Natural killer cell treated with Interleukin-12 subunit alpha and Interleukin-12 subunit beta and Interleukin-15 and Interleukin-18, amount 100 ng/mL, for 72 hours (primary cell): ENCODE results near the gene BHLHE40. TPM values are rescaled to one million over a fixed set of nuclear protein-coding genes. Genes with fewer than 3 reads are reported as not detected.
A peak's percentile ranks its signal among the peaks of the same experiment; 100 is the strongest.

Source experiments
- ATAC-seq, 2 donors: fragments of 150-1000 bp; cut with Tn5 transposase in 1 of 2; sonication (Bioruptor Pico), chemical (Tn5 transposase) in 1 of 2; 2 replicates each; pipeline ENCODE4 v1.10.0; 2021
- DNase-seq: peaks from one replicate; pipeline ENCODE4 v3.0.0; 2022; ENCODE audit warnings: low spot score
- H3K27ac Mint-ChIP-seq, 2 donors: 1 replicate in 1 of 2; 2 replicates in 1 of 2; pipeline ENCODE4 v1.8.0; 2022; ENCODE audit warnings: mixed read lengths in 2 of 2, mild to moderate bottlenecking in 1 of 2, moderate library complexity in 1 of 2
- H3K27me3 Mint-ChIP-seq, 2 donors: 1 replicate in 1 of 2; 2 replicates in 1 of 2; pipeline ENCODE4 v1.8.0; 2022; ENCODE audit warnings: mixed read lengths in 2 of 2
- H3K36me3 Mint-ChIP-seq: one replicate; pipeline ENCODE4 v1.8.0; 2022; ENCODE audit warnings: mixed read lengths
- H3K4me1 Mint-ChIP-seq, 2 donors: 1 replicate in 1 of 2; 2 replicates in 1 of 2; pipeline ENCODE4 v1.8.0; 2022; ENCODE audit warnings: low read depth in 2 of 2, mixed read lengths in 2 of 2, mild to moderate bottlenecking in 1 of 2
- H3K4me3 Mint-ChIP-seq: one replicate; pipeline ENCODE4 v1.8.0; 2022; ENCODE audit warnings: mixed read lengths
- H3K9me3 Mint-ChIP-seq: 2 replicates; pipeline ENCODE4 v1.8.0; 2022; ENCODE audit warnings: mixed read lengths
- total RNA-seq, 2 donors: library from RNA; stranded (reverse); gene quantifications; one replicate each; pipeline ENCODE4 v1.2.3, GENCODE V29; 2022

Gene BHLHE40
- total RNA-seq, 2 donors from 2014 or later: 579 to 941 TPM

GRCh38 chr3:4971838-4972237 is 7.4 kb upstream of the BHLHE40 start:
- H3K36me3 Mint-ChIP-seq: peaks cover 50% of the 10 kb centered on the region
- no peak overlapping the region for H3K27ac Mint-ChIP-seq
- no peak for ATAC-seq
- no peaks in the 10 kb centered on the region for H3K27me3 Mint-ChIP-seq
- H3K4me3 Mint-ChIP-seq: no peak overlapping the region
- DNase-seq: no peak
- peaks cover 9% of the 10 kb centered on the region for H3K9me3 Mint-ChIP-seq
- H3K4me1 Mint-ChIP-seq: peaks cover 40 to 47% of the 10 kb centered on the region in 2 donors

GRCh38 chr3:4972652-4973643 is 6.3 kb upstream of the BHLHE40 start:
- DNase-seq: no peak
- Mint-ChIP-seq H3K4me1 (peaks cover 47 to 49% of the 10 kb centered on the region in 2 donors), H3K36me3 (peaks cover 41% of the 10 kb centered on the region), H3K27me3 (no peaks in the 10 kb centered on the region), H3K4me3 (peak overlapping the region; percentile 83), H3K27ac (peak overlapping the region; percentile 91 to 100), H3K9me3 (peaks cover 7% of the 10 kb centered on the region)
- ATAC-seq: no peak

DNA sequence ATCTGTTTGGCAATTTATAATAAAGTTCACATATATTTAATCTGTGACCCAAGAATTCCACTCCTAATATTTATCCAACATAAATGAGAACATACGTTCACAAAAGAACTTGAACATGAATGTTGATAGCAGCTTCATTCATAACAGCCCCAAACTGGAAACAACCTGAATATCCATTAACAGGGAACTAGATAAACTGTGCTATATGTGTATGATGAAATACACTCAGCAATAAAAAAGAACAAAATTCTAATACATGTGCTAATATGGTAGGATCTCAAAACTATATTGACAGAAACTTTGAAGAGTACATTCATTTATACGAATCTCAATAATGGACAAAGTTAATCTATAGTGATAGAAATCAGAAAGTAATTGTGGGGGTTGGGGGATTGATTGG is 5.1 kb upstream of the BHLHE40 start:
- H3K4me3 Mint-ChIP-seq: peak overlapping the region; percentile 13
- H3K9me3 Mint-ChIP-seq: no peaks in the 10 kb centered on the region
- H3K4me1 Mint-ChIP-seq: peaks cover 41% of the 10 kb centered on the region in 2 donors
- peak overlapping the region; percentile 91 to 100 for H3K27ac Mint-ChIP-seq
- no peak for ATAC-seq
- no peaks in the 10 kb centered on the region for H3K27me3 Mint-ChIP-seq
- DNase-seq: no peak
- peaks cover 29% of the 10 kb centered on the region for H3K36me3 Mint-ChIP-seq

- Mint-ChIP-seq H3K27ac (peak overlapping the region; percentile 91 to 100), H3K27me3 (no peaks in the 10 kb centered on the region), H3K4me1 (peaks cover 36 to 49% of the 10 kb centered on the region in 2 donors), H3K4me3 (peak overlapping the region; percentile 96), H3K36me3 (peaks cover 23% of the 10 kb centered on the region), H3K9me3 (no peaks in the 10 kb centered on the region)
- no peak for ATAC-seq
- DNase-seq: peak; percentile 86
These were observed 3.1 kb upstream of the BHLHE40 start for GRCh38 chr3:4976109-4976508.

DNA sequence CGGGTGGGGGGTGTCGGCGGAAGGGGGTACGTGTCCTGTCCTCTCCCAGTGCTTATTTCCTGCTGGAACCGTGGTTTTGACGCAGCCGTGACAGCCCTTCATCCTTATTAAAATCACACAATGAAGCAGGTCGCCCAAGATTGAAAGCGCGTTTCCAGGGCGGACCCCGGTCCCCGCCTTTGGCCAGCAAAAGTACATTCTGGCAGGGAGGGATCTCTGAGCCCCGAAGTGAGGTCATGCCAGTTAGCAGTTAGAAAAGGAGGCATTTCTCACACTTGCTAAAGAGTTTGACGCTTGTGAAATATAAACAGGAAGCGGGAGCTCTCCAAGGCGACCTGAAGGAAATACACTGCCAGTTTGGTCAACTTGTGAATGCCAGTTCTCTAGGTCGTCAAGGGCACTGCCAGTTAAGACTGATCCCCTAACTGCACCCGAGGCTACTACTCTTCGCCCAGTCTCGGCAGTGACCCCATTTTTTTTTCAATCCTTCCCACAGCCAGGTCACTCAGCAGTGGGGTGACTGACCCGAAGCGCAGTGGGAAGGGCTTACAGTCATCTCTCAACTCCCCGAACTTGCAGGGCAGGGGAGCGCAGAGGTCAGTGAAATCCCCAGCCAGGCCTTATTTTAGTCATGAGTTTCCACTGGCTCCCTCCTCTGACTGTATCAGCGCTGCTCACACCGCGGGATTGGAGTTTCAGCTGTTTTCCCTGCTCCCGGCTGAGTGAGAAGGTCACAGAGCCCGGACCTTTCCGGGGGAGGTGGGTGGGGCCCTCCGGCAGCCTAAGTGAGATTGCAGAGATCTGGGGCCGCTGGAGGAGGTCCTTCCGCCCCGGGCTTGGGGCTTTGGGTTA is 2.0 kb upstream of the BHLHE40 start:
- no peaks in the 10 kb centered on the region for H3K9me3 Mint-ChIP-seq
- H3K27me3 Mint-ChIP-seq: no peaks in the 10 kb centered on the region
- peaks cover 34% of the 10 kb centered on the region for H3K36me3 Mint-ChIP-seq
- H3K4me3 Mint-ChIP-seq: peak overlapping the region; percentile 96
- DNase-seq (peak; percentile 96), ATAC-seq (peak; percentile 43 to 67)
- peak overlapping the region; percentile 91 to 100 for H3K27ac Mint-ChIP-seq
- H3K4me1 Mint-ChIP-seq: peaks cover 38 to 56% of the 10 kb centered on the region in 2 donors

DNA sequence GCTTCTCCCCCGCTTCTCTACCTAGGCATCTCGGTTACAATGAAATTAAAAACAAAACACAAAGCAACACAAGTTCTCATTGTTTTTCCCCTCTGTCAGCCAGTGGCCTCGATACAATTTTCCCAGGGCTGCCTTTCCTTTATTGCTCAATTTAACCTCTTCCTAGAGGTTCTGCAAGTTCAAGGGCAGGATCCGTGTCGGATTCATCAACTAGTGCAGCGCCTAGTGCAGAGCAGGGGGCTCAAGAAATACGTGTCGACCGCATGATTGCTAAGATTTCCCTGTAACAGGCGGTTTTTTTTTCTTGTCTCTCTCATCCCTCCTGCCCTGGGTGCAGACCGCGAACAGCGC is 1.4 kb upstream of the BHLHE40 start:
- H3K4me1 Mint-ChIP-seq: peaks cover 38 to 62% of the 10 kb centered on the region in 2 donors
- no peak for DNase-seq
- H3K9me3 Mint-ChIP-seq: no peaks in the 10 kb centered on the region
- peak; percentile 1 to 4 for ATAC-seq
- H3K4me3 Mint-ChIP-seq: peak overlapping the region; percentile 96
- no peaks in the 10 kb centered on the region for H3K27me3 Mint-ChIP-seq
- peak overlapping the region; percentile 91 to 100 for H3K27ac Mint-ChIP-seq
- H3K36me3 Mint-ChIP-seq: peaks cover 39% of the 10 kb centered on the region

DNA sequence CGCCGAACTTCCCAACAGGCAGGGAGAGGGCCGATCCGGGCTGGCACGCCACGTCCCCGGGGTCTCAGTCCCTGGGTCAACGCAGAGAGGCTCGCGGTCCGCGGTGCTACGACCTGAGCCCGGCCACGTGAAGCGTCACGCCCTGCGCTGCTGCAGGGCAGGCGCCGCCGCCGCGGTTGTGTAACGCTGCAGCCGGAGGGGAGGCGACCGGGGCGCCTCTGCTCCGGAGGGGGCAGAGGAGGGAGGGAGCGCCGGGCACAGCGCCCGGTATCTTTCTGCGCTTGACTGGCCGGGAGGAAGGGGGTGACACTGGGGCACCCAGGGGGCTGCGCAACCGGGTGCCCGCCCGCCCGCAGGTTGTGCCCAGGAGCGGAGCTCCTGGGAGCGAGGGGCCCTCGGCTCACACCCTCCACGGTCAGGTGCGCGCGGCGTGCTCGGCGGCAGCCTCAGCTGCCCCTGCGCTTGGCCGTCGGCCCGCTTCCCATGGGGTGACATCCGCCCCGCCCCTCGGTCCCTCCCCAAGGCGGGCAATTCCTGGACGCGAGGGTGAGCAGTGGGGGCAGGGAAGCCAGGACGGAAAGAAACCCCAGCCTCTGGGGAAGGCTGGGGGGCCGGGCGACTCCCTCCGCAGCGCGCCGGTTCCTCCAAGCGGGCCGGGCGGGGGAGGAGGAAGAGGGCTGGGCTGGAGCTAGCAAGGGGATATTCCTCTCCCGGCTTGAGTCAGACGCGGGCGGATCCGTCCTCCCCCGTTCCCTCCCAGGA is 852 bp upstream of the BHLHE40 start:
- Mint-ChIP-seq H3K4me1 (peaks cover 34 to 62% of the 10 kb centered on the region in 2 donors), H3K27me3 (no peaks in the 10 kb centered on the region), H3K36me3 (peaks cover 40% of the 10 kb centered on the region), H3K9me3 (no peaks in the 10 kb centered on the region), H3K4me3 (peak overlapping the region; percentile 96), H3K27ac (peak overlapping the region; percentile 91 to 100)
- ATAC-seq: peak; percentile 70 to 79
- peak; percentile 100 for DNase-seq

- DNase-seq (peak; percentile 100), ATAC-seq (peak; percentile 73 to 75)
- Mint-ChIP-seq H3K27ac (peak overlapping the region; percentile 91 to 97), H3K4me3 (peak overlapping the region; percentile 96), H3K27me3 (no peaks in the 10 kb centered on the region), H3K9me3 (no peaks in the 10 kb centered on the region), H3K4me1 (peaks cover 36 to 64% of the 10 kb centered on the region in 2 donors), H3K36me3 (peaks cover 46% of the 10 kb centered on the region)
These were observed 240 bp upstream of the BHLHE40 start for GRCh38 chr3:4978966-4979427.

- peaks cover 53% of the 10 kb centered on the region for H3K36me3 Mint-ChIP-seq
- ATAC-seq (peak; percentile 3 to 11), DNase-seq (peak; percentile 94)
- no peaks in the 10 kb centered on the region for H3K27me3 Mint-ChIP-seq
- peaks cover 35 to 69% of the 10 kb centered on the region in 2 donors for H3K4me1 Mint-ChIP-seq
- H3K4me3 Mint-ChIP-seq: peak overlapping the region; percentile 96
- H3K9me3 Mint-ChIP-seq: no peaks in the 10 kb centered on the region
- H3K27ac Mint-ChIP-seq: peak overlapping the region; percentile 91 to 97
These were observed 1.3 kb downstream of the BHLHE40 start for GRCh38 chr3:4980229-4981203.

- Mint-ChIP-seq H3K4me1 (peaks cover 35 to 69% of the 10 kb centered on the region in 2 donors), H3K36me3 (peaks cover 61% of the 10 kb centered on the region), H3K27ac (peak overlapping the region; percentile 91 to 97), H3K4me3 (peak overlapping the region; percentile 96), H3K9me3 (no peaks in the 10 kb centered on the region), H3K27me3 (no peaks in the 10 kb centered on the region)
- ATAC-seq (no peak), DNase-seq (no peak)
These were observed 2.0 kb downstream of the BHLHE40 start for GRCh38 chr3:4981294-4981664.

GRCh38 chr3:4981665-4982494 is 2.6 kb downstream of the BHLHE40 start:
- peak overlapping the region; percentile 91 to 97 for H3K27ac Mint-ChIP-seq
- peaks cover 63% of the 10 kb centered on the region for H3K36me3 Mint-ChIP-seq
- peaks cover 35 to 69% of the 10 kb centered on the region in 2 donors for H3K4me1 Mint-ChIP-seq
- peak overlapping the region; percentile 96 for H3K4me3 Mint-ChIP-seq
- DNase-seq: no peak
- H3K9me3 Mint-ChIP-seq: no peaks in the 10 kb centered on the region
- no peak for ATAC-seq
- H3K27me3 Mint-ChIP-seq: no peaks in the 10 kb centered on the region
